ENCODE measurements around the gene PHF12. TPM values are rescaled to one million over a fixed set of nuclear protein-coding genes. Genes with fewer than 3 reads are reported as not detected.

Gene PHF12
- total RNA-seq, 1 experiment from 2014 or later: 21.1 TPM

DNA sequence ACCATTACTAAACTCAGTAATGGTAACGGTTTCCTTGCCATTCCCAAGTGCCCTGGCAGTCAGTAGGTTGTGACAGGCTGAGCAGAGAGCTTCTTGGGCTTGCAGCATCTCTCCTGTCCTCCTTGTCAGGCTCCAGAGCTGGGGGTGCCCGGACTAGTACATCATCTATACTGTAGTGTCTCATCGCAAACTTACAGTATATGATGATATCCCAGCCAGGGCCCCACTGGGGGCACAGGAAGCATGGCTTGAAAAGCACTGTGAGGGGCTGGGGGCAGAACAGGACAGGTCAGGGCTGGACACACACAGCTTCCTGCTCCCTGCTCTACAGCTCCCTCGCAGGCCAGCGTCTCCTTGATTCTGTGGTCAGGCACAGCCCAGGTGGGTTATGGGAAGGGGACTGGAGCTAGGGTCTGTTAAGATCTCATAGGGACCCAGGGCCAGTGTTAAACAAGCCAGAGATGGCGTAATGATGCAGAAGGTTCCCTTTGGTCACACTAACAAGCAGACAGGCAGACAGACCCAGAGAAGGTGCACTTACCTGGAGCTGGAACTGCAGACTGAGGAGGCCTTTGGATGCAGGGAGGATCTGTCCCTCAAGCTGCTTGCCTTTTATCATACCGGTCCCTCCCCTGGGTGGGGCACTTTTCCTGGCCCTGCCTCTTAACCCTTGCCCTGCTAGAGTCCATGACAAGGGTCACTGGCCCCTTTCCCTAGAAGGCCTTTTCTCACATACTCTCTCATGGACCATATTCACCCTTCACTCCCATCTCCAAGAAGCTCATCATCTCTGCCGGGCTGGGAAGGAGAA lies 89.7 kb downstream of the PHF12 start:
- DNase-seq (ENCODE audit: low read depth): no peak

- no peak for DNase-seq (ENCODE audit: low read depth)
These were observed 90.9 kb downstream of the PHF12 start for GRCh38 chr17:28860363-28860808.

- no peak for DNase-seq (ENCODE audit: low read depth)
These were observed 92.4 kb downstream of the PHF12 start for GRCh38 chr17:28858801-28859355.

- DNase-seq (ENCODE audit: low read depth): no peak
These were observed 93.2 kb downstream of the PHF12 start for GRCh38 chr17:28857905-28858800.

DNA sequence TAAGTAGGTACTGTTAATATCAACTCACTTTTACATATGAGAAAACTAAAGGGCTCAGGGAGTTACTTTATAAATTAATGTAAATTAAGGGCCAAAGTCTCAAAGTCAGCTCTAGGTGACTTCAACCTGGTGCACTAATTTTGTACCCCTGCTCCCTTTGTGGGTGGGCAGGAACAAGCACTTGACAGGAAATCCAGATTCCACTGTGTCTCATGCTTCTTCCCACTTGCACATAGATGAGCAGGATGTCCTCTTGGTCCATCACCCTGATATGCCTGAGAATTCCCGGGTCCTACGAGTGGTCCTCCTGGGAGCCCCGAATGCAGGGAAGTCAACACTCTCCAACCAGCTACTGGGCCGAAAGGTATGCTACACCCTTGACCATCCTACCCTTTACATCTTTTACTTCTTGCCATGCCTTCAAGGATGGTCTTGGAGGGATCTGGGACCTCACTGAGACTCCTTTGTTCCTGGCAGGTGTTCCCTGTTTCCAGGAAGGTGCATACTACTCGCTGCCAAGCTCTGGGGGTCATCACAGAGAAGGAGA lies 95.2 kb downstream of the PHF12 start:
- no peak for DNase-seq (ENCODE audit: low read depth)

- DNase-seq (ENCODE audit: low read depth): no peak
These were observed 96.0 kb downstream of the PHF12 start for GRCh38 chr17:28855336-28855679.

Other genes with a start within 250 kb of the PHF12 start
- gene PROCA1, start 239.6 kb downstream of the PHF12 start, total RNA-seq (2014; rRNA removed; shearing (Covaris generic)): 0.80 and 1.3 TPM in 2 replicates
- 134 and 141 TPM in 2 replicates for gene RAB34, start 233.7 kb downstream of the PHF12 start, total RNA-seq (2014; rRNA removed; shearing (Covaris generic))
- gene RPL23A, start 231.5 kb downstream of the PHF12 start, total RNA-seq (2014; rRNA removed; shearing (Covaris generic)): 1,148 and 1,282 TPM in 2 replicates
- gene TLCD1, start 225.3 kb downstream of the PHF12 start, total RNA-seq (2014; rRNA removed; shearing (Covaris generic)): 28.8 and 29.9 TPM in 2 replicates
- gene NEK8, start 222.7 kb downstream of the PHF12 start, total RNA-seq (2014; rRNA removed; shearing (Covaris generic)): 3.2 and 4.5 TPM in 2 replicates
- 68.7 and 80.7 TPM in 2 replicates for gene TRAF4, start 207.5 kb downstream of the PHF12 start, total RNA-seq (2014; rRNA removed; shearing (Covaris generic))
- gene FAM222B, start 108.7 kb downstream of the PHF12 start, total RNA-seq (2014; rRNA removed; shearing (Covaris generic)): 4.4 and 11.9 TPM in 2 replicates
- 35.4 and 47.1 TPM in 2 replicates for gene ERAL1, start 96.5 kb downstream of the PHF12 start, total RNA-seq (2014; rRNA removed; shearing (Covaris generic))
- 23.4 and 28.1 TPM in 2 replicates for gene FLOT2, start 53.8 kb downstream of the PHF12 start, total RNA-seq (2014; rRNA removed; shearing (Covaris generic))
- gene DHRS13, start 48.4 kb downstream of the PHF12 start, total RNA-seq (2014; rRNA removed; shearing (Covaris generic)): 8.7 and 13.6 TPM in 2 replicates
- gene SEZ6, start 54.5 kb upstream of the PHF12 start, total RNA-seq (2014; rRNA removed; shearing (Covaris generic)): not detected in 2 replicates
- 0.14 and 0.33 TPM in 2 replicates for gene PIPOX, start 91.6 kb upstream of the PHF12 start, total RNA-seq (2014; rRNA removed; shearing (Covaris generic))
- 17.0 and 21.0 TPM in 2 replicates for gene MYO18A, start 228.9 kb upstream of the PHF12 start, total RNA-seq (2014; rRNA removed; shearing (Covaris generic))

All from HT1080 (cell line).